PFSK-1 (cell line): ENCODE data around the gene TEX51.

ENCODE experiments used
- FOXP2 ChIP-seq: optimal IDR thresholded peaks from 2 replicates; pipeline ENCODE3; 2011; ENCODE audit warnings: borderline replicate concordance, control low read depth, inconsistent platforms; ENCODE audit not compliant: insufficient read depth; ENCODE audit errors: extremely low read length, extremely low read depth
- POLR2AphosphoS5 ChIP-seq: IDR thresholded peaks from 2 replicates; pipeline ENCODE4 v1.6.1; 2012; ENCODE audit warnings: low read depth, mild to moderate bottlenecking, control low read depth, low read length, moderate library complexity
- REST ChIP-seq, 2 experiments: IDR thresholded peaks; 2 replicates each; pipeline versions ENCODE4 v1.6.1 to v1.8.0; 2011 to 2012; ENCODE audit warnings: low read depth in 2 of 2, low read length in 2 of 2, control low read depth in 1 of 2, inconsistent platforms in 1 of 2, mild to moderate bottlenecking in 1 of 2, moderate library complexity in 1 of 2; ENCODE audit not compliant: insufficient read depth in 1 of 2
- SIN3A ChIP-seq: IDR thresholded peaks from 2 replicates; pipeline ENCODE4 v1.6.1; 2012; ENCODE audit warnings: mild to moderate bottlenecking, low read length, moderate library complexity, borderline replicate concordance; ENCODE audit not compliant: insufficient read depth
- TAF1 ChIP-seq: IDR thresholded peaks from 2 replicates; pipeline ENCODE4 v1.6.1; 2012; ENCODE audit warnings: low read length, control low read depth, borderline replicate concordance; ENCODE audit not compliant: insufficient read depth

The TEX51 gene

GRCh38 chr2:126890551-126891450 is 7.9 kb upstream of the TEX51 start:
- TF ChIP-seq FOXP2 (no peak), SIN3A (no peak), POLR2AphosphoS5 (no peak), REST (IDR thresholded peaks at IDR 0.05; ENCODE audit: insufficient read depth in 1 of 2, low read depth in 2 of 2, low read length in 2 of 2) (no peak), TAF1 (no peak)

DNA sequence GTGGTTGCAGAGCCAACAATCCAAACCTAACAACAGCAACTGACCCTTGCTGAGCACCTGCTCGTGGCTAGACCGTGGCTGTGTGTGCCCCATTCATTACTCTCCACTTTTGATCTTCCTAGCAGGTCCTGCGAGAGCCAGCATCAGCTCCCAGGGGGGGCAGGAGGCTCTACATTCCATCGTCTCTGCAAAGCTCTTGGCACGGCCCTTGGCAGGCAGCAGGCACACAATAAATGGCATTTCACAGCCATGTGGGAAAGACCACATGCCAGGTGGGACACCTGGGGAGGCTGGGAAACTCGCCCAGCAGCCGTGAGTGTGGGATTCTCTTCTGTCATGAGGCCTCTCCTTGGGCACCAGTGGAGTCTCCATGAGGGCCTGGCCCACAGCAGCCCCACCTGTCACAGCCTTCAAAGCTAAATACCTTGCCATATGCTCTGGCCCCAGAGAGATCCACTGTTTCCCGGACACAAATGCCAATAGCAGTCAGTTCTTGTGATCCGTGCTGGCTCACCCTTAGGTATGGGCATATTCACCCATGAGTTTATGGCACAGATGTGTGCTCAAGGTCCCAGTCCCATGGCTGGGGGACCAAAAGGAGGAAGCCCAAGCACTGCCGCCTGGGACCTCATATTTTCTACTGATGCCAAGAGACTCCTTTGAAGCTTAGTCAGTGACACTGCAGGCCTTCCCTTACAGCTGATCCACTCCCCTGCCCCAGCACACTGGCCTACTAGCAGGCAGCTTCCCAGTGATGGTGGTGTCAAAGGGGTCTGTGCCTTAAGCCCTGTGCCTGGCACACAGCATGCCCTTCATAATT is 6.8 kb upstream of the TEX51 start:
- TF ChIP-seq TAF1 (no peak), SIN3A (no peak)

GRCh38 chr2:126893153-126893552 is 5.5 kb upstream of the TEX51 start:
- TF ChIP-seq FOXP2 (no peak), REST (IDR thresholded peaks at IDR 0.05; ENCODE audit: insufficient read depth in 1 of 2, low read depth in 2 of 2, low read length in 2 of 2) (no peak), TAF1 (no peak)

- TF ChIP-seq TAF1 (no peak), SIN3A (no peak), REST (IDR thresholded peaks at IDR 0.05; ENCODE audit: insufficient read depth in 1 of 2, low read depth in 2 of 2, low read length in 2 of 2) (no peak), FOXP2 (no peak), POLR2AphosphoS5 (no peak)
These were observed 5.1 kb upstream of the TEX51 start for GRCh38 chr2:126893606-126894005.

GRCh38 chr2:126894082-126894481 is 4.6 kb upstream of the TEX51 start:
- TF ChIP-seq TAF1 (no peak), SIN3A (no peak), POLR2AphosphoS5 (no peak), REST (IDR thresholded peaks at IDR 0.05; ENCODE audit: insufficient read depth in 1 of 2, low read depth in 2 of 2, low read length in 2 of 2) (no peak), FOXP2 (no peak)
